Naive thymus-derived CD8-positive, alpha-beta T cell (primary cell): ENCODE data around the gene KIF21A. TPM values are rescaled to one million over a fixed set of nuclear protein-coding genes. Genes with fewer than 3 reads are reported as not detected.
A peak's percentile ranks its signal among the peaks of the same experiment; 100 is the strongest.

ENCODE experiments used
- ATAC-seq, 2 donors: fragments of 150-1000 bp; cut with Tn5 transposase in 1 of 2; sonication (Bioruptor Pico), chemical (Tn5 transposase) in 1 of 2; 1 replicate in 1 of 2; 2 replicates in 1 of 2; pipeline ENCODE4 v1.10.0; 2021; ENCODE audit warnings: mild to moderate bottlenecking in 2 of 2, moderate library complexity in 2 of 2
- POLR2A ChIA-PET: fragments of 350-600 bp; sonication (Branson Sonifier 250); formaldehyde crosslinking; loops from one replicate; lab custom pipeline; 2021; ENCODE audit warnings: antibody characterized with exemption; lab: Charles Lee
- DNase-seq, 10 donors: peaks; one replicate each; pipeline versions ENCODE4 v3.0.0 to v3.0.0-alpha.2; 2020 to 2022
- H3K27ac Mint-ChIP-seq, 10 donors: one replicate each; pipeline ENCODE4 v1.8.0; 2020 to 2022; ENCODE audit warnings: mild to moderate bottlenecking in 10 of 10, mixed read lengths in 10 of 10, moderate library complexity in 4 of 10, inconsistent platforms in 1 of 10
- H3K27me3 Mint-ChIP-seq, 5 donors: one replicate each; pipeline ENCODE4 v1.8.0; 2021 to 2022; ENCODE audit warnings: mixed read lengths in 5 of 5
- H3K36me3 Mint-ChIP-seq, 3 donors: one replicate each; pipeline ENCODE4 v1.8.0; 2020 to 2022; ENCODE audit warnings: mixed read lengths in 3 of 3, mild to moderate bottlenecking in 2 of 3, inconsistent platforms in 1 of 3
- H3K4me1 Mint-ChIP-seq, 4 donors: one replicate each; pipeline ENCODE4 v1.8.0; 2021 to 2022; ENCODE audit warnings: mixed read lengths in 4 of 4
- H3K4me3 Mint-ChIP-seq, 10 donors: one replicate each; pipeline ENCODE4 v1.8.0; 2020 to 2022; ENCODE audit warnings: mild to moderate bottlenecking in 10 of 10, mixed read lengths in 10 of 10, moderate library complexity in 6 of 10, inconsistent platforms in 1 of 10
- H3K9me3 Mint-ChIP-seq, 9 donors: one replicate each; pipeline ENCODE4 v1.8.0; 2020 to 2022; ENCODE audit warnings: mixed read lengths in 9 of 9, mild to moderate bottlenecking in 3 of 9, inconsistent platforms in 1 of 9, moderate library complexity in 1 of 9
- polyA plus RNA-seq, 3 donors: library from polyadenylated mRNA; unstranded; fragments of 300-500 nt; fragmentation: Illumina TruSeq; gene quantifications; one replicate each; pipeline ENCODE4 v1.2.3, GENCODE V29; 2021
- total RNA-seq, 8 experiments: library from RNA in 2 of 8; stranded (reverse) in 2 of 8; gene quantifications; one replicate each; pipeline ENCODE4 v1.2.3 and lab custom pipeline; 2021 to 2026

The KIF21A gene
- total and polyA plus RNA-seq, 5 experiments from 2014 or later, result 2.8 to 12.1 (median 7.7) TPM

DNA sequence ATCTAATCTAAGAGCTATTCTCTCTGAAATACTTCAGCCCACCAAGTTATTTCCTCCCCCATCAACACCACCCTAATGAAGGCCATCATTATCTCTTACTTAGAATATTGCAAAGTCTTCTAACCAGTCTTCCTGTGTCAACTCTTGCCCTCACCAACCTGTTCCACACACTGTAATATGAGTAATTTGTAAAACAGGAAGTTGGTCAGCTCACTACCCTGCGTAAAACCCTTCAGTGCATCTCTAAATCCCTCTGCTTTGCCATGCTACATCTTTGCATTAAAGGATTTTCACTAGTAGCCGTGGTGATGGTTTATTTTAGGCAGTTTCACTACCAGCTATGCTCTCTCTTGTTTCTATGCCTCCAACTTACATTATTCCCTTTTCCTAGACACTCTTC, 70.0 kb downstream of the KIF21A start:
- peaks cover 6 to 11% (median 9%) of the 10 kb centered on the region in 4 donors for H3K4me1 Mint-ChIP-seq
- peak overlapping the region in 2 of 10 donors; percentile 11 to 15 for H3K4me3 Mint-ChIP-seq
- POLR2A ChIA-PET, result no interaction called here
- H3K36me3 Mint-ChIP-seq, result peaks cover 0 to 10% (median 5%) of the 10 kb centered on the region in 3 donors
- peaks cover 0 to 5% (median 0%) of the 10 kb centered on the region in 9 donors for H3K9me3 Mint-ChIP-seq
- ATAC-seq (peak in 1 of 2 donors; percentile 54), DNase-seq (peak in 1 of 10 donors; percentile 19)
- no peaks in the 10 kb centered on the region for H3K27me3 Mint-ChIP-seq
- H3K27ac Mint-ChIP-seq, result peak overlapping the region in 3 of 10 donors; percentile 1 to 50 (median 42)

DNA sequence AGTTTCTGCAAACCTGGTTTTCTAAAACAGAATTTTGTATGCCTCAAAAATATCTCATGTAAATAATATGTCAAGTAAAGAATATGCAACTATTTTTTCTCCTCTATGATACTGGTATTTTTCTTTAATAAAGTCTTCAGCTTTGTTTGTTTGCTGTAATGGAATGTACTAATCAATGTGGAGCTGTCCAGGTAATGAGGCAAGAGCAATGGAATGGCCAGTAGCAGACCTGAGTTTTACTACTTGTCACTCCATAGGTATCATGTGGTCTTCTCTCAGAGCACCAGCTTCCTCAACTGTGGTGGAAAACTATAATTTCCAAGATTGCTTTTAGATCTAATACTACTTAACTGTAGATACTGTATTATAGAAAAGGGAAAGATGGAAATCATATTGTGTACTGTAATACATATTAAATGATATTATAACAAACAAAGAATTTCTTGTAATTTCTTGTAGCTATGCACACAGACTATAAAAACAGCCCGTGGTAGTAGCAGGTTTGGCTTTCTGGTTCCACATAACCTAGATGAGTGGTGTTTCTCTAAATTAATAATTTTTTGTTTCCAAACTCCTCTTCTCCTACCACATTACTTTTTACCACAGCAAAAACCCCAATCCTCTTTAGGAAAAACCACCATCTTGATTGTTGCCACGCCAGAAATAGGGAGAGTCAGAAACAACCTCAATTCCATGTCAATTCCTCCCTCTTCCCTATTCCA, 70.6 kb downstream of the KIF21A start:
- Mint-ChIP-seq H3K9me3 (peaks cover 0 to 5% (median 0%) of the 10 kb centered on the region in 9 donors), H3K4me1 (peaks cover 6 to 11% (median 9%) of the 10 kb centered on the region in 4 donors), H3K4me3 (peak overlapping the region in 1 of 10 donors; percentile 11), H3K36me3 (peaks cover 0 to 10% (median 5%) of the 10 kb centered on the region in 3 donors), H3K27ac (peak overlapping the region in 2 of 10 donors; percentile 42 to 50), H3K27me3 (no peaks in the 10 kb centered on the region)
- ATAC-seq (no peak), DNase-seq (no peak)
- POLR2A ChIA-PET, result no interaction called here

DNA sequence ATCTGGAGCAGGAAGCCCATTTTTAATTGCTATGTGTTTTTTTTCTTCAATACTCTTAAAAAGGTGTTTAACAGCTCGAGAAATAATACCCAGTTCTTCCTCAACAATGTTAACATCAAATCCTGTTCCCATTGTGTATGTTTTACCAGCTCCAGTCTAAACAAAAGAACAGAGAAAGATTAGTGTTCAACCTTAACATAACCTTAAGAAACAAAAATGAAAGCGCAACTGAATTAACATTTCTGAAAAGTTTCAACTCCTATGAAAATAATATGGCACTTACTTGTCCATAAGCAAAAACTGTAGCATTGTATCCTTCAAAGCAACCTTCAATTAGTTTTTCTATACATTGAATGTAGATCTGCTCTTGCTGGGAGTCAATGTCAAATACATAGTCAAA, 73.2 kb downstream of the KIF21A start:
- POLR2A ChIA-PET, result no interaction called here

DNA sequence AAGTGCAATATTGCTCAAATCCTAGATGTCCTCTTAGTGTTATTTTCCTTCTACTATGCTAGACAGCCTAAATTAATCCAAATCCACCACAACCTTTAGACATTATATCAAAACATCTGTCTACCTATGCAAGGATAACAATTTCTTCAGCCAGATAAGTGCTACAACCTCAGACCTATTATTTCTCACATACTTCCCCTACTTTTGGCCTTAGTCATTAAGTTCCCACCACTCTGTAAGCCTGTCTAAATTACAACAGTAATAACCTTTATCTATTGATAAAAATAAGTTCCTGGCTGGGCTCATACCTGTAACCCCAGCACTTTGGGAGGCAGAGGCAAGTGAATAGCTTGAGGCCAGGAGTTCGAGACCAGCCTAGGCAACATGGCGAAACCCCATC, 74.0 kb downstream of the KIF21A start:
- Mint-ChIP-seq H3K9me3 (peaks cover 0 to 5% (median 0%) of the 10 kb centered on the region in 9 donors), H3K27ac (no peak overlapping the region), H3K4me3 (no peak overlapping the region), H3K36me3 (peaks cover 0 to 34% (median 19%) of the 10 kb centered on the region in 3 donors), H3K4me1 (peaks cover 6 to 11% (median 9%) of the 10 kb centered on the region in 4 donors), H3K27me3 (no peaks in the 10 kb centered on the region)
- DNase-seq, result no peak
- ATAC-seq, result no peak
- POLR2A ChIA-PET, result no interaction called here

More for the DNA sequence above, 73.2 kb downstream of the KIF21A start:
- H3K9me3 Mint-ChIP-seq, result peaks cover 0 to 5% (median 0%) of the 10 kb centered on the region in 9 donors
- ATAC-seq (no peak), DNase-seq (no peak)
- peak overlapping the region in 1 of 10 donors; percentile 13 for H3K27ac Mint-ChIP-seq
- peaks cover 0 to 27% (median 12%) of the 10 kb centered on the region in 3 donors for H3K36me3 Mint-ChIP-seq
- no peaks in the 10 kb centered on the region for H3K27me3 Mint-ChIP-seq
- H3K4me1 Mint-ChIP-seq, result peaks cover 6 to 11% (median 9%) of the 10 kb centered on the region in 4 donors
- no peak overlapping the region for H3K4me3 Mint-ChIP-seq

DNA sequence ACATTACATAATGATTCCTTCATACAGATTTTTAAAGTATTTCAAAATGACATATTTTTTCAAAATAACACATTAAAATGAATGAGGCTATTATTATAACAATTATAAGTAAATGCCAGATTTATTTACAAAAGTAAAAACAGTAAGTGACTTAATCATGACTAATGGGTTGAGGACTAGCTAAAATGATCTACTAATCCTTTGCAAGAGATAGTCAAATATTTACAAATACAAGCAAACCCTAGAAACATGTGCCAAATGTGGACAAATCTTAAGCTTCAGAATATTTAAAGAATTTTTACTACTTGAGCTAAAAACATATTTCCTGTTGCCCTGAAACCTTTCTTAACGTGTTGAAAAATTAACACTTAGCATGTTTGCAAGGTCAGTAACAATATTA, 74.8 kb downstream of the KIF21A start:
- no peaks in the 10 kb centered on the region for H3K27me3 Mint-ChIP-seq
- ATAC-seq, result no peak
- POLR2A ChIA-PET, result no interaction called here
- no peak overlapping the region for H3K4me3 Mint-ChIP-seq
- no peak overlapping the region for H3K27ac Mint-ChIP-seq
- peaks cover 0 to 34% (median 21%) of the 10 kb centered on the region in 3 donors for H3K36me3 Mint-ChIP-seq
- no peak for DNase-seq
- peaks cover 4 to 9% (median 6%) of the 10 kb centered on the region in 4 donors for H3K4me1 Mint-ChIP-seq
- H3K9me3 Mint-ChIP-seq, result peaks cover 0 to 5% (median 0%) of the 10 kb centered on the region in 9 donors

DNA sequence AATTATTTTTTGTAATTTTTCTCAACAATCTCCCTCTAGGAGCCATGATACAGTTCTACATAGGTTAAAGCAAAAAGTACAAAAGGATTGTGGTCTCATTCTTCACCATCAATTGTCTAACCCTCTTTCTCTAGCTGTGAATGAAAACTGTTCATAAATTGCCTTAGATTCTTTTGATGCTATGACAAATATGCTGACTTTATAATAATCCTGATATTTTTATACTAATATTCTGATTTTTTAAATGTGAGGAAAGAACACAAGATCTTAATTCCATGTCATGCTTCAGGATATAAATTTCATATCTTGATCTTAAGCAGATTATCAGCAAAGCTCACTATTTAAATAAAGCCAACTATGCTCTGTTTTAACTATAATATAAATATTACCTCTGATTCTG, 75.4 kb downstream of the KIF21A start:
- Mint-ChIP-seq H3K9me3 (no peaks in the 10 kb centered on the region), H3K27me3 (no peaks in the 10 kb centered on the region), H3K36me3 (peaks cover 0 to 34% (median 21%) of the 10 kb centered on the region in 3 donors), H3K27ac (no peak overlapping the region), H3K4me1 (peaks cover 0 to 3% (median under 1%) of the 10 kb centered on the region in 4 donors), H3K4me3 (no peak overlapping the region)
- no peak for ATAC-seq
- DNase-seq, result no peak
- POLR2A ChIA-PET, result no interaction called here

DNA sequence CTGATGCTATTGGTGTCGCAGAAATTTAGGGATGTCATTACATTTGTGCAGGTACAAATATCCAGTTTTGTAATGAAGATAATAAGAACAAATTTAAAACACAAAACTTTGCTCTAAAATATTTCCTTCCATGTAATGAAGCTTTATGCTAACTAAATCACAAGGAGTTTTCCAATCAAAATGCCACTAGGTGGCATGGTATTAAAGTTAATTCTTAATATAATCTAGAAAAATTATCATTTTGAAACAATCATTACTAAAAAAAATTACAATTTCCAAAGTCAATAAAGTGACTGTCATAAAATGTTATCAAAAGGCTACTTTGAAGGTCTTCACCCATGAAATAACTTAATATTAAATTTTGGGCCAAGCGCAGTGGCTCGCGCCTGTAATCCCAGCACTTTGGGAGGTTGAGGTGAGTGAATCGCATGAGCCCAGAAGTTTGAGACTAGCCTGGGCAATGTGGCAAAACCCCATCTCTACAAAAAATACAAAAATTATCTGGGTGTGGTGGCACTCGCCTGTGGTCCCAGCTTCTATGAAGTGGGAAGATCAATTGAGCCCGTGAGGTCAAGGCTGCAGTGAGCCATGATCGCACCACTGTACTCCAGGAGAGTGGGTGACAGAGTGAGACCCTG, 77.4 kb downstream of the KIF21A start:
- ATAC-seq, result no peak
- no peaks in the 10 kb centered on the region for H3K9me3 Mint-ChIP-seq
- no peak for DNase-seq
- H3K27ac Mint-ChIP-seq, result no peak overlapping the region
- H3K4me1 Mint-ChIP-seq, result no peaks in the 10 kb centered on the region
- H3K27me3 Mint-ChIP-seq, result no peaks in the 10 kb centered on the region
- no peak overlapping the region for H3K4me3 Mint-ChIP-seq
- POLR2A ChIA-PET, result no interaction called here
- peaks cover 5 to 45% (median 32%) of the 10 kb centered on the region in 3 donors for H3K36me3 Mint-ChIP-seq

DNA sequence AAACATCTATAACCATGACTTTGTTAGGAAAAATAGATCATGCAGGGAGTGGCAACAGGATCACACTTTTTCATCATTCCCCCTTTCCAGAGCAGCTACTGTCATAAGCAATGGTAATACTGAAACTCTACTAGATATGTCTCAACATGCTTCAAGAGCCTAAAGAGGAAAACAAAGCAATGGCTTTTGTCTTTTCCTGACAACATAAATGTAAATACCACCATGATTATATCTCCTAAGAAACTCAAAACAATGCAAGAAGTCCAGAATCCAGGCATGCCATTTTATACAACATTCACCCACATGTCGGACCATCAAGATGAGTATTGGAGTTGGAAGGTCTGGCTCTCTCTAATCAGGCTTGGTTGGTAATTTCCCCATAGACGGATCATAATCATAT, 78.7 kb downstream of the KIF21A start:
- ATAC-seq, result no peak
- Mint-ChIP-seq H3K36me3 (peaks cover 5 to 44% (median 27%) of the 10 kb centered on the region in 3 donors), H3K4me3 (no peak overlapping the region), H3K4me1 (no peaks in the 10 kb centered on the region), H3K27me3 (no peaks in the 10 kb centered on the region), H3K9me3 (no peaks in the 10 kb centered on the region), H3K27ac (no peak overlapping the region)
- no peak for DNase-seq
- POLR2A ChIA-PET, result no interaction called here

DNA sequence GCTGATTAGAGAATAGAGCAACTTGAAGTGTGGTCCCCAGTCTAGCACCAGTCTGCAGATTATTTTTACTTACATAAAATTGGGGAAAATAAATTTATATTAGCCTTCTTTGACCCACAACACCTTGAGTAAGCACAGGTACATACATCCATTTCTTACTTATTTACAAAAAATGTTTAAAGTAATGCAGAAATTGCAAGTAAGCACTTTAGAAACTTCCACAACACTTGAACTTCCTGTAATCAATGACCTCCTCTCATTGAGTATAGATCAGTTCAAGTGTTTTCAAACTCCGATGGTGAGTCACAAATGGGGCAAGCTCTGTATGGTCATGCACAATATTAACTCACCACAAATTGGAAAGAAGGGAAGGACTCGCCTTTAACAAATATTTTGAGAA, 83.3 kb downstream of the KIF21A start:
- H3K36me3 Mint-ChIP-seq, result peaks cover 11 to 50% (median 42%) of the 10 kb centered on the region in 3 donors
- ATAC-seq, result no peak
- H3K27me3 Mint-ChIP-seq, result no peaks in the 10 kb centered on the region

DNA sequence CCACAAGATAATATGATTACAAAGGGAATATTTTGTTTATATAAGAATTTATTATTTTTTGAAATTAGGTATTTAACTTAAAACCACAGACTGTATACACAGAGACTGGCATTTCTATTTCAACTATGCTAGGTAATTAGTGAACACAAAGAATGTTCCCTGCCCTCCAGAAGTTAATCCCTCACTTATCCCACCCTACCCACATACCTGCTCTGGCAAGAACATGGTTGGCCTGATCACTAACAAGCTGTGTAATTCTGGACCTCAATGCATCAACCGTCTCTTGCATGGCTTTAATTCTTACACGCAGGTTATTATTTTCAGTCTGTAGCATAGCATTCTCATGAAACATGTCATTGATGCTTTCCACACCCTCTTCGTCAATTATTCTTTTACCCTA, 85.9 kb downstream of the KIF21A start:
- no peaks in the 10 kb centered on the region for H3K4me1 Mint-ChIP-seq
- no peaks in the 10 kb centered on the region for H3K9me3 Mint-ChIP-seq
- peaks cover 9 to 40% (median 32%) of the 10 kb centered on the region in 3 donors for H3K36me3 Mint-ChIP-seq
- H3K27me3 Mint-ChIP-seq, result no peaks in the 10 kb centered on the region
- ATAC-seq (no peak), DNase-seq (no peak)
- POLR2A ChIA-PET, result no interaction called here
- no peak overlapping the region for H3K27ac Mint-ChIP-seq
- H3K4me3 Mint-ChIP-seq, result no peak overlapping the region

More for the DNA sequence above, 83.3 kb downstream of the KIF21A start:
- Mint-ChIP-seq H3K4me3 (no peak overlapping the region), H3K9me3 (no peaks in the 10 kb centered on the region), H3K27ac (no peak overlapping the region), H3K4me1 (no peaks in the 10 kb centered on the region)
- POLR2A ChIA-PET, result no interaction called here
- no peak for DNase-seq

DNA sequence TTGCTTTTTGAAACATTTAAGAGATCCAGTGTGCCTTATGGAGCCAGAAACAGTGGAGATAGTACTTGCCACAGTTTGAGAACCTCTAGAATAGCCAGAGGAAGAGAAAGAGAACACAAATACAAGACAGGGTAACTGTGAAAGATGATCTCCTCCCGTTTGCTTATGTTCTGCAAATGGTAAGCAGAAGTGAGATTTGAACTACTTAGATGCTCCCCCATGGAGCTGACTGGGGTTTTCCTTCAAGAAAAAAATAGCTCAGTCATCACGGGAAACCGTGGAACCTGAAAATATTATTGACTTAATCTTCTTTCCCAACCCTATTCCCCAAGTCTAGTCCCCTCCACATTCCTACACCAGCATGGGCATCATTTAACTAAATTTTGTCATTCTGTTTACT, 87.1 kb downstream of the KIF21A start:
- peaks cover 6 to 40% (median 32%) of the 10 kb centered on the region in 3 donors for H3K36me3 Mint-ChIP-seq

DNA sequence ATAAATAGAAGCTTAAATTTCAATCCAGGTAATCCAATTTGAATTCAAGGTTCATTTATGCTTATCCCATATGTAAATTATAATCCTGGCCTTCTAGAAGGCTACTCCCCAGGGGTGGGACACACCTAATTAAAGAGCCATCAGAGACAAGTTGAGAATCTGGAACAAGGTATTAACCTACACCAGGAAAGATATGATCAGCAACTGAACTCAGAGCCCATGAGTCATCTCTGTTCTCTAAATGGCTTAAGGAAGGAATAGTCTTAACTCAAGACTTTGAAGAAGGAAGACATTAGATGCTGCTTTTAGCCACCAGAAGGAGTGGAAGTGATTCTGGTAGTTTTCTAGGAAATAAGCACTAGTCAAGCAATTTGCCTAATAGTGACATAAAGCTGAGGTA, 88.0 kb downstream of the KIF21A start:
- H3K9me3 Mint-ChIP-seq, result no peaks in the 10 kb centered on the region
- no peaks in the 10 kb centered on the region for H3K4me1 Mint-ChIP-seq
- no peak for DNase-seq
- no peak for ATAC-seq
- H3K4me3 Mint-ChIP-seq, result no peak overlapping the region
- H3K27me3 Mint-ChIP-seq, result no peaks in the 10 kb centered on the region
- peaks cover 6 to 43% (median 32%) of the 10 kb centered on the region in 3 donors for H3K36me3 Mint-ChIP-seq
- H3K27ac Mint-ChIP-seq, result peak overlapping the region in 1 of 10 donors; percentile 6
- POLR2A ChIA-PET, result no interaction called here

More for the DNA sequence above, 87.1 kb downstream of the KIF21A start:
- H3K27ac Mint-ChIP-seq, result no peak overlapping the region
- no peaks in the 10 kb centered on the region for H3K4me1 Mint-ChIP-seq
- H3K27me3 Mint-ChIP-seq, result no peaks in the 10 kb centered on the region
- POLR2A ChIA-PET, result no interaction called here
- no peaks in the 10 kb centered on the region for H3K9me3 Mint-ChIP-seq
- no peak overlapping the region for H3K4me3 Mint-ChIP-seq
- ATAC-seq, result no peak
- no peak for DNase-seq

DNA sequence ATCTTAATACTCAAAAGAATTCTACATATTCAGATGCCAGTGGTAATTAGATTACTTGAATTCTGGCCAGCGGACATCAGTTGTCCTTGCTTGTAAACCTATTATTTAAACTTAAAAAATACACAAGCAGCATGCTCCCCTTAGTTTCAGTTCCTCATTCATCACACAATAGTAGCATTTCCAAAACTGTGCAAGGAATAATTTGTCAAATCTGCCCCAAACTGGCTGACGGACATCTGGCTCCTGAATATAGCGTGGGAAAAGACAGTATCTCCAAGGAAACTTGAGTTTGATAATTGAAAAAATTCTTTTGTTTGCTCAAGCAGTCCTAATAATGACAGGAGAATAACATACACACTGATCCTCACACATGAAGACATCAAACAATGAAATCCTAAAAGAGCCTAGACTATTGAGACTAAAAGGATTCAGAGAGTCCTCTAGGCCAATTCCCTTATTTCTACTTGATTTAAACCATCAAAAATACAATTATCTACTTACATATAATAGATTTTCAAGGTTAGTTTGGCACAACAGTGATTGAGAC, 90.4 kb downstream of the KIF21A start:
- POLR2A ChIA-PET, result no interaction called here
- Mint-ChIP-seq H3K4me3 (no peak overlapping the region), H3K27me3 (no peaks in the 10 kb centered on the region), H3K36me3 (peaks cover 6 to 41% (median 31%) of the 10 kb centered on the region in 3 donors), H3K27ac (no peak overlapping the region), H3K4me1 (no peaks in the 10 kb centered on the region), H3K9me3 (no peaks in the 10 kb centered on the region)
- DNase-seq (no peak), ATAC-seq (no peak)
